GM19025 (cell line): ENCODE data around the gene NT5C2.
A peak's percentile ranks its signal among the peaks of the same experiment; 100 is the strongest.

Experiments used
- ATAC-seq: cut with Tn5 transposase; IDR thresholded peaks from one replicate; pipeline ENCODE4 v1.9.1; 2021; ENCODE audit warnings: mild to moderate bottlenecking, low read depth, moderate library complexity; ENCODE audit not compliant: unreplicated experiment

Gene NT5C2

GRCh38 chr10:103098240-103098639 is 94.8 kb downstream of the NT5C2 start:
- ATAC-seq, result no peak

- ATAC-seq, result no peak
Observed at GRCh38 chr10:103096130-103096529, 96.9 kb downstream of the NT5C2 start.

- no peak for ATAC-seq
Observed at GRCh38 chr10:103095005-103095404, 98.1 kb downstream of the NT5C2 start.

GRCh38 chr10:103090911-103091310 is 102.2 kb downstream of the NT5C2 start:
- no peak for ATAC-seq

GRCh38 chr10:103089493-103089892 is 103.6 kb downstream of the NT5C2 start:
- no peak for ATAC-seq

GRCh38 chr10:103086799-103087198 is 106.3 kb downstream of the NT5C2 start:
- no peak for ATAC-seq

- ATAC-seq, result no peak
Observed at GRCh38 chr10:103086261-103086660, 106.8 kb downstream of the NT5C2 start.

- no peak for ATAC-seq
Observed at GRCh38 chr10:103083977-103084320, 109.1 kb downstream of the NT5C2 start.

GRCh38 chr10:103083266-103083976 is 109.7 kb downstream of the NT5C2 start:
- ATAC-seq, result no peak

- ATAC-seq, result no peak
Observed at GRCh38 chr10:103082683-103083082, 110.4 kb downstream of the NT5C2 start.

GRCh38 chr10:103080891-103081581 is 112.0 kb downstream of the NT5C2 start:
- no peak for ATAC-seq

- no peak for ATAC-seq
Observed at GRCh38 chr10:103079946-103080345, 113.1 kb downstream of the NT5C2 start.

- ATAC-seq, result no peak
Observed at GRCh38 chr10:103079100-103079499, 114.0 kb downstream of the NT5C2 start.

- ATAC-seq, result no peak
Observed at GRCh38 chr10:103078676-103079075, 114.4 kb downstream of the NT5C2 start.

GRCh38 chr10:103078309-103078615 is 114.8 kb downstream of the NT5C2 start:
- ATAC-seq, result no peak

- no peak for ATAC-seq
Observed at GRCh38 chr10:103077491-103078308, 115.4 kb downstream of the NT5C2 start.

- no peak for ATAC-seq
Observed at GRCh38 chr10:103077020-103077419, 116.1 kb downstream of the NT5C2 start.

- ATAC-seq, result no peak
Observed at GRCh38 chr10:103072891-103073290, 120.2 kb downstream of the NT5C2 start.

- no peak for ATAC-seq
Observed at GRCh38 chr10:103072276-103072675, 120.8 kb downstream of the NT5C2 start.

GRCh38 chr10:103069453-103070331 is 123.4 kb downstream of the NT5C2 start:
- peak; percentile 54 for ATAC-seq

- no peak for ATAC-seq
Observed at GRCh38 chr10:103067956-103068355, 125.1 kb downstream of the NT5C2 start.
